ENCODE measurements around the gene MERTK. TPM values are rescaled to one million over a fixed set of nuclear protein-coding genes. Genes with fewer than 3 reads are reported as not detected.
"Not testable (repeated sequence)": the region's sequence is repeated elsewhere in the genome, so short reads cannot be mapped to it uniquely, and the experiment has no call there.

MERTK gene
- polyA plus RNA-seq, 1 of the 3 experiments (the other 2 are of a cell fraction) = 9.6 TPM

DNA sequence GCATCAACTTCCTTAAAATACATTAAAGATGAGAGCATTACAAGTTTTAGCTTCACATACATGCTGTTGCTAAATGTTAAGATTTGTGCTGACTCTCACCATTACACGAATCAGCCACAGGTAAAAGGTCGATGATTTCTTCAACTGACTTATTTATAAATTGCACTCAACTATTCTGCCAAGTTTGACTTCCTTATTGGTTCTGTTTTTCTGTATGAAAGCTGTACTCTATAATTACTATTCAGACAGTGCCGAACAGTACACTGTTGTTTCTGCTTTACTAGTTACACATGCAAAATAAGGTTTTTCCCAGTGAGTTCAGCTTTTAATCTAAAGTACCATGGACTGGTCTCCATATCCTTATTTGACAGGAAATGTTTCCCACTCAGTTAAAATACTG lies 33.3 kb upstream of the MERTK start:
- CTCF ChIA-PET; H3K27ac ChIP-seq (ENCODE audit: low read depth in 2 of 2, low read length in 1 of 2); H4K20me1 ChIP-seq (ENCODE audit: insufficient read depth); DNase-seq; H3F3A ChIP-seq (replicated peaks; ENCODE audit: insufficient read depth); H2AFZ ChIP-seq (ENCODE audit: low read depth); H3K79me2 ChIP-seq (ENCODE audit: insufficient read depth); H3K9ac ChIP-seq; H3K9me3 ChIP-seq; POLR2A ChIA-PET; H3K9me2 ChIP-seq; H3K4me3 ChIP-seq (ENCODE audit: low read depth in 2 of 2, low read length in 1 of 2); H3K4me2 ChIP-seq; H3K27me3 ChIP-seq (ENCODE audit: insufficient read depth); H3K4me1 ChIP-seq (ENCODE audit: control insufficient read depth in 1 of 2, insufficient read depth in 2 of 2, low read depth in 1 of 2, low read length in 1 of 2): not testable (repeated sequence)
- H3K36me3 ChIP-seq (replicated peaks in 1 of 2; ENCODE audit: control insufficient read depth in 1 of 2, insufficient read depth in 2 of 2, low read length in 1 of 2) = peaks cover 0 to 14% of the 10 kb centered on the region in 2 experiments
- 59% methylated on average over 2 of the region's 3 CpGs for WGBS (ENCODE audit: low lambda C conversion rate)

DNA sequence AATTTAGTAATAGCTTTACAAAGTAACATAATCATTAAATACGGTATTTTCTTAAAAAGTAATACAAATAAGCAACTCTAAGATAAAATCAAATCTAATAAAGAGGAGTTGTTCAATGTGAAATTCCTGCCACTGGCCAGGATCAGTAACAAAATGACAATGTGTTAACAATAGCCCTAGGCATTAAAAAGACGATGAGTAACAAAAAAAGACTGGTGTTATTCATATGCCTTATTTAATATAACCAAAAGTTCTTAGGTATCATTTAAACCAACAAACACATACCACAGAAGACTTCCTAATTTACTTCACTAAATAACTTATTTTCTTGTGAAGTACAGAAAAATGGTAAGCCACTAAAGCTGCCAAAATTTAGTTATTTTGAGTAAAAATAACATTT lies 25.6 kb upstream of the MERTK start:
- H3K9ac ChIP-seq; POLR2A ChIA-PET; H3K4me1 ChIP-seq (ENCODE audit: control insufficient read depth in 1 of 2, insufficient read depth in 2 of 2, low read depth in 1 of 2, low read length in 1 of 2); H3K4me3 ChIP-seq (ENCODE audit: low read depth in 2 of 2, low read length in 1 of 2); H3K27ac ChIP-seq (ENCODE audit: low read depth in 2 of 2, low read length in 1 of 2); H3K9me3 ChIP-seq; DNase-seq; H3K9me2 ChIP-seq; H2AFZ ChIP-seq (ENCODE audit: low read depth); H3F3A ChIP-seq (replicated peaks; ENCODE audit: insufficient read depth); H3K79me2 ChIP-seq (ENCODE audit: insufficient read depth); CTCF ChIA-PET; H4K20me1 ChIP-seq (ENCODE audit: insufficient read depth); H3K27me3 ChIP-seq (ENCODE audit: insufficient read depth); H3K4me2 ChIP-seq: not testable (repeated sequence)
- H3K36me3 ChIP-seq (replicated peaks in 1 of 2; ENCODE audit: control insufficient read depth in 1 of 2, insufficient read depth in 2 of 2, low read length in 1 of 2) = peaks cover 13 to 34% of the 10 kb centered on the region in 2 experiments
- 81% methylated on average over 2 of the region's 2 CpGs for WGBS (ENCODE audit: low lambda C conversion rate)

DNA sequence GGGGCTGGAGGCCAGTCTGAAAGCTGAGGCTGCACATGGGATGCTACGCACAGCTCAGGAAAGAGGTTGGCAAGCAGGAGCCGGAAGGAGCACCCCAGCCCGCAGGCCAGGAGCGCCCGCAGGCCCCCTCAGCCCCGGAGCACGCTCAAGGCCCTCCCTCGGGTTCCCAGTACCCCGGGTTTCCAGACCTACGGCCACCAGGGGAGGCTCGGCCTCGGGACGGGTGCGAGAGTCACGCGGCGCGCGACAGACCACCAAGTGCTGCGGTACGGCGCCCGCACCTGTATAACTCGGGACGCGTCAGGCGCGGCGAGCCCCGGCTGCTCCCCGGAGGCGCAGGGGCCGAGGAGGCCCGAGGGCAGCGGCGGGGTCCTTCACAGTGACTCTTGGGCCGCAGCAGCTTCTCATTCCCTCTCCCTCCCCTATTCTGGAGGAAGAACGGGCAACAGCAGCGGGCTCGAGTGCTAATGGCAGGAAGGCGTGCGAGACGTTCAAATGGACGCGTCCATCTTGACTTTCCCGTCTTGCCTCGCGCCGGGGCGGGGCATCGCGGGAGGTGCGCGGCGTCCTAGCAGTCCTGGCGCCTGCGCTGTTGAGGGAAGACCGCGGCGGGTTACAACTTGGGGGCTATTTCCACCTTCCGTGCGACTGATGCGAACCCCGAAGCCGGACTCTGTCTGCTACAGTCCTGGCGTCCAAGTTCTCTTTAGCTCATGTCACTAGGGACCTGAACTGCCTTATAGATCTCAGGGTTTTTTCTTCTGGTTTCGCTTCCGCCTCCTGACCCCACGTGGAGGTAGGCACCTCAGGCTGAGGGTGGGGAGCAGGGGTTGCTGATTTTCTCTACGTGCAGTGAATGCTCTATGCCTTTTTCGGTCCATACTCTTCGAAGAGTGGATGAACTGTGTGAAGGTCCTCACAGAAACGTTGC lies 14.5 kb upstream of the MERTK start, which contains the start of gene ANAPC1:
Gene ANAPC1 (minus strand): TSS at position 533 of the 931 bp plus-strand sequence. CDS start 3,368 bp downstream, outside the sequence.
- Histone ChIP-seq H2AFZ (ENCODE audit: low read depth) (peak within 1 kb of the TSS; percentile 98), H3K9me3 (no peaks in the 10 kb centered on the region), H3K4me1 (ENCODE audit: control insufficient read depth in 1 of 2, insufficient read depth in 2 of 2, low read depth in 1 of 2, low read length in 1 of 2) (no peaks in the 10 kb centered on the region; a peak in 1 of 4 replicates), H3K27me3 (ENCODE audit: insufficient read depth) (no peaks in the 10 kb centered on the region), H3K79me2 (ENCODE audit: insufficient read depth) (peaks cover 27% of the 10 kb centered on the region), H3K36me3 (replicated peaks in 1 of 2; ENCODE audit: control insufficient read depth in 1 of 2, insufficient read depth in 2 of 2, low read length in 1 of 2) (peaks cover 0 to 5% of the 10 kb centered on the region in 2 experiments), H3F3A (replicated peaks; ENCODE audit: insufficient read depth) (peaks cover 9% of the 10 kb centered on the region), H3K9me2 (no peaks in the 10 kb centered on the region), H3K4me3 (ENCODE audit: low read depth in 2 of 2, low read length in 1 of 2) (peak within 1 kb of the TSS; percentile 84 to 98), H4K20me1 (ENCODE audit: insufficient read depth) (no peaks in the 10 kb centered on the region), H3K27ac (ENCODE audit: low read depth in 2 of 2, low read length in 1 of 2) (peak within 1 kb of the TSS; percentile 57 to 87), H3K4me2 (peak within 1 kb of the TSS; percentile 77), H3K9ac (peak within 1 kb of the TSS; percentile 85)
- ChIA-PET CTCF (interaction anchor here (0.7 to 2.4 kb wide), 4 partner anchors 14 to 164 kb away, joined by 3 to 12 read pairs (median 3); partner anchors contain the start of gene MERTK), POLR2A (interaction anchor here (0.9 to 1.2 kb wide), 3 partner anchors 14 to 597 kb away, joined by 4 to 6 read pairs (median 4); partner anchors contain the start of genes MERTK and TMEM87B)
- WGBS (ENCODE audit: low lambda C conversion rate) = 3% methylated on average over 16 of the region's 73 CpGs
- peak; percentile 90 for DNase-seq
- 0 out of 2 replicates have a peak, but pooled peaks have one; percentile 19 for TF ChIP-seq RCOR1 (IDR thresholded peaks at IDR 0.05; ENCODE audit: low read length)
- TF ChIP-seq YY1 (IDR thresholded peaks at IDR 0.05; ENCODE audit: low read depth) = peak; percentile 94
- TF ChIP-seq CHD2 (IDR thresholded peaks at IDR 0.05; ENCODE audit: low read length, partially characterized antibody) = peak; percentile 89
- peak; percentile 7; the same call in 1 of the 2 replicates for TF ChIP-seq ELF1 (IDR thresholded peaks at IDR 0.05)
- peak; percentile 80 for TF ChIP-seq NRF1 (IDR thresholded peaks at IDR 0.05; ENCODE audit: low read depth, low read length)
- TF ChIP-seq, protein P1, sequence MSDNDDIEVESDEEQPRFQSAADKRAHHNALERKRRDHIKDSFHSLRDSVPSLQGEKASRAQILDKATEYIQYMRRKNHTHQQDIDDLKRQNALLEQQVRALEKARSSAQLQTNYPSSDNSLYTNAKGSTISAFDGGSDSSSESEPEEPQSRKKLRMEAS (IDR thresholded peaks at IDR 0.05; ENCODE audit: low read depth) = peak; percentile 91
- TF ChIP-seq MXI1 (IDR thresholded peaks at IDR 0.05; ENCODE audit: low read depth, low read length) = peak; percentile 99
- no peak for TF ChIP-seq FOXM1 (IDR thresholded peaks at IDR 0.05; ENCODE audit: low read depth)
- TF ChIP-seq, protein P2, sequence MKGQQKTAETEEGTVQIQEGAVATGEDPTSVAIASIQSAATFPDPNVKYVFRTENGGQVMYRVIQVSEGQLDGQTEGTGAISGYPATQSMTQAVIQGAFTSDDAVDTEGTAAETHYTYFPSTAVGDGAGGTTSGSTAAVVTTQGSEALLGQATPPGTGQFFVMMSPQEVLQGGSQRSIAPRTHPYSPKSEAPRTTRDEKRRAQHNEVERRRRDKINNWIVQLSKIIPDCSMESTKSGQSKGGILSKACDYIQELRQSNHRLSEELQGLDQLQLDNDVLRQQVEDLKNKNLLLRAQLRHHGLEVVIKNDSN (IDR thresholded peaks at IDR 0.05; ENCODE audit: borderline replicate concordance, low read depth) = peak; percentile 47; the same call in 1 of the 2 replicates
- TF ChIP-seq, protein P3, sequence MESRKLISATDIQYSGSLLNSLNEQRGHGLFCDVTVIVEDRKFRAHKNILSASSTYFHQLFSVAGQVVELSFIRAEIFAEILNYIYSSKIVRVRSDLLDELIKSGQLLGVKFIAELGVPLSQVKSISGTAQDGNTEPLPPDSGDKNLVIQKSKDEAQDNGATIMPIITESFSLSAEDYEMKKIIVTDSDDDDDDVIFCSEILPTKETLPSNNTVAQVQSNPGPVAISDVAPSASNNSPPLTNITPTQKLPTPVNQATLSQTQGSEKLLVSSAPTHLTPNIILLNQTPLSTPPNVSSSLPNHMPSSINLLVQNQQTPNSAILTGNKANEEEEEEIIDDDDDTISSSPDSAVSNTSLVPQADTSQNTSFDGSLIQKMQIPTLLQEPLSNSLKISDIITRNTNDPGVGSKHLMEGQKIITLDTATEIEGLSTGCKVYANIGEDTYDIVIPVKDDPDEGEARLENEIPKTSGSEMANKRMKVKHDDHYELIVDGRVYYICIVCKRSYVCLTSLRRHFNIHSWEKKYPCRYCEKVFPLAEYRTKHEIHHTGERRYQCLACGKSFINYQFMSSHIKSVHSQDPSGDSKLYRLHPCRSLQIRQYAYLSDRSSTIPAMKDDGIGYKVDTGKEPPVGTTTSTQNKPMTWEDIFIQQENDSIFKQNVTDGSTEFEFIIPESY (IDR thresholded peaks at IDR 0.05; ENCODE audit: borderline replicate concordance, low read depth) = peak; percentile 65; the same call in 1 of the 2 replicates
- no peak for TF ChIP-seq JUND (IDR thresholded peaks at IDR 0.05)
- peak; percentile 91 for TF ChIP-seq TAF1 (IDR thresholded peaks at IDR 0.05; ENCODE audit: borderline replicate concordance, low read depth, low read length)
- TF ChIP-seq SMC3 (IDR thresholded peaks at IDR 0.05; ENCODE audit: low read depth, low read length) = no peak

Measured in SK-N-SH (cell line).